ENCODE results near the gene TMEM145. TPM values are rescaled to one million over a fixed set of nuclear protein-coding genes. Genes with fewer than 3 reads are reported as not detected.

The TMEM145 gene
- total RNA-seq, 2 donors from 2014 or later = 0.94 TPM; not detected in 1

- TF ChIP-seq CTCF (IDR thresholded peaks at IDR 0.05) = no peak
- Histone ChIP-seq H3K9me3 (no peaks in the 10 kb centered on the region), H3K4me3 (no peak overlapping the region), H3K36me3 (no peaks in the 10 kb centered on the region), H3K4me1 (peaks cover 0 to 14% of the 10 kb centered on the region in 2 donors), H3K27ac (no peak overlapping the region), H3K27me3 (no peaks in the 10 kb centered on the region)
- DNase-seq (ENCODE audit: low spot score) = no peak
These were observed 1.9 kb downstream of the TMEM145 start for GRCh38 chr19:42315024-42315423.

GRCh38 chr19:42316223-42317211 lies 3.4 kb downstream of the TMEM145 start:
- H3K27ac ChIP-seq = no peak overlapping the region
- H3K4me3 ChIP-seq = no peak overlapping the region
- no peak for DNase-seq (ENCODE audit: low spot score)
- H3K4me1 ChIP-seq = peaks cover 0 to 14% of the 10 kb centered on the region in 2 donors
- no peaks in the 10 kb centered on the region for H3K27me3 ChIP-seq
- no peaks in the 10 kb centered on the region for H3K36me3 ChIP-seq
- TF ChIP-seq CTCF (IDR thresholded peaks at IDR 0.05) = no peak
- H3K9me3 ChIP-seq = no peaks in the 10 kb centered on the region

GRCh38 chr19:42317535-42317934 lies 4.4 kb downstream of the TMEM145 start:
- TF ChIP-seq CTCF (IDR thresholded peaks at IDR 0.05) = no peak
- Histone ChIP-seq H3K4me3 (no peak overlapping the region), H3K27ac (no peak overlapping the region), H3K36me3 (no peaks in the 10 kb centered on the region), H3K4me1 (peaks cover 0 to 14% of the 10 kb centered on the region in 2 donors), H3K27me3 (no peaks in the 10 kb centered on the region), H3K9me3 (no peaks in the 10 kb centered on the region)
- DNase-seq (ENCODE audit: low spot score) = no peak

DNA sequence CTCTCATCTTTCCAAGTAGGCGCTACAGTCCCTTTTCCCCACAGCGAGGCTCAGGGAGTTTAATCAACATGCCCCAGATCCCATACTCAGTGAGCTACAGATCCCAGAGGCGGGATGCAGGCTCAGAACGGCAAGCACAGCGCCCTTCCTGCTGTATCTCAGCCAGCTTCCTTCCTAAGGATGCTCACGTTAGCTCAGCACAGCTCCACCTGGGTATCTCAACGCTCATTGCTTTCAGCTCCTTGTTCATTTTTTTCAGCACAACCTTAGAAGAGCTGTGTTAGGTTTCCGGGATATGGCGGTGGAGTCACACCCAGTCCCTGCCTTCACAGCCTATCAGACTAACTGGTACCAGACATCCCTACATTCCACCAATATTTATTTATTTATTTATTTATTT lies 9.2 kb downstream of the TMEM145 start:
- DNase-seq (ENCODE audit: low spot score) = no peak
- peaks cover 0 to 32% of the 10 kb centered on the region in 2 donors for H3K4me1 ChIP-seq

GRCh38 chr19:42323473-42323851 lies 10.4 kb downstream of the TMEM145 start:
- H3K9me3 ChIP-seq = no peaks in the 10 kb centered on the region
- H3K27ac ChIP-seq = no peak overlapping the region
- no peak for DNase-seq (ENCODE audit: low spot score)
- peak overlapping the region in 1 of 2 donors; percentile 78 for H3K4me3 ChIP-seq
- no peaks in the 10 kb centered on the region for H3K36me3 ChIP-seq
- H3K27me3 ChIP-seq = peaks cover 10 to 23% of the 10 kb centered on the region in 2 donors
- TF ChIP-seq CTCF (IDR thresholded peaks at IDR 0.05) = no peak
- peaks cover 0 to 41% of the 10 kb centered on the region in 2 donors for H3K4me1 ChIP-seq

More for the DNA sequence above, 9.2 kb downstream of the TMEM145 start:
- Histone ChIP-seq H3K9me3 (no peaks in the 10 kb centered on the region), H3K36me3 (no peaks in the 10 kb centered on the region), H3K27me3 (peaks cover 10 to 23% of the 10 kb centered on the region in 2 donors), H3K4me3 (no peak overlapping the region), H3K27ac (no peak overlapping the region)
- no peak for TF ChIP-seq CTCF (IDR thresholded peaks at IDR 0.05)

Measured in right atrium auricular region (tissue), 2 donors.